Measurements from ENCODE around the gene NRAS. TPM values are rescaled to one million over a fixed set of nuclear protein-coding genes. Genes with fewer than 3 reads are reported as not detected.

The NRAS gene
- total RNA-seq, 1 experiment from 2014 or later = 72.9 TPM

GRCh38 chr1:114694540-114695310 lies 21.8 kb downstream of the NRAS start:
- no peak overlapping the region for H3K27ac Mint-ChIP-seq
- no peak overlapping the region for H3K14ac ChIP-seq (ENCODE audit: insufficient read depth, low read length)
- no peaks in the 10 kb centered on the region for H3K9me3 ChIP-seq (ENCODE audit: control insufficient read depth, low read depth, low read length)
- no peak for DNase-seq
- no peaks in the 10 kb centered on the region for H3K27me3 ChIP-seq (ENCODE audit: insufficient read depth, low read length)
- H3T11ph ChIP-seq (ENCODE audit: low read length) = no peak overlapping the region
- no peak overlapping the region for H3K4ac ChIP-seq (ENCODE audit: low read depth, low read length)
- H3K79me2 ChIP-seq (ENCODE audit: insufficient read depth, low read length) = no peaks in the 10 kb centered on the region
- H4K20me1 ChIP-seq (ENCODE audit: control insufficient read depth, insufficient read depth, insufficient read length) = no peaks in the 10 kb centered on the region
- no peak overlapping the region for H3K4me2 ChIP-seq (ENCODE audit: insufficient read depth, insufficient read length, low read length)
- no peak overlapping the region for H3K18ac ChIP-seq (ENCODE audit: insufficient read length, low read depth, low read length)
- no peak overlapping the region for H4K91ac ChIP-seq (ENCODE audit: insufficient read length, low read depth, low read length)
- H2BK120ac ChIP-seq (ENCODE audit: low read depth, low read length, poor library complexity, severe bottlenecking) = no peak overlapping the region
- no peak overlapping the region for H2BK20ac ChIP-seq (ENCODE audit: low read depth, low read length, poor library complexity, severe bottlenecking)
- H3K27ac ChIP-seq (ENCODE audit: insufficient read length, low read depth, low read length) = no peak overlapping the region
- H2AFZ ChIP-seq (ENCODE audit: low read length) = no peak overlapping the region
- H2BK12ac ChIP-seq (ENCODE audit: insufficient read length, low read depth, low read length) = no peak overlapping the region
- no CpG with 5 or more reads among the region's 9 CpGs for WGBS (ENCODE audit: extremely low coverage, insufficient read length, low lambda C conversion rate)
- no peak overlapping the region for H3K9ac ChIP-seq (ENCODE audit: extremely low read depth, insufficient read length, low read length)
- H2BK15ac ChIP-seq (ENCODE audit: low read depth, low read length) = no peak overlapping the region
- H3K27me3 Mint-ChIP-seq (ENCODE audit: low read depth) = peaks cover 3% of the 10 kb centered on the region; the same call in 1 of the 2 replicates
- H3K79me1 ChIP-seq (ENCODE audit: insufficient read depth, low read depth, low read length, poor library complexity, severe bottlenecking) = no peaks in the 10 kb centered on the region
- H3K4me1 Mint-ChIP-seq = no peaks in the 10 kb centered on the region
- TF ChIP-seq, protein P1, sequence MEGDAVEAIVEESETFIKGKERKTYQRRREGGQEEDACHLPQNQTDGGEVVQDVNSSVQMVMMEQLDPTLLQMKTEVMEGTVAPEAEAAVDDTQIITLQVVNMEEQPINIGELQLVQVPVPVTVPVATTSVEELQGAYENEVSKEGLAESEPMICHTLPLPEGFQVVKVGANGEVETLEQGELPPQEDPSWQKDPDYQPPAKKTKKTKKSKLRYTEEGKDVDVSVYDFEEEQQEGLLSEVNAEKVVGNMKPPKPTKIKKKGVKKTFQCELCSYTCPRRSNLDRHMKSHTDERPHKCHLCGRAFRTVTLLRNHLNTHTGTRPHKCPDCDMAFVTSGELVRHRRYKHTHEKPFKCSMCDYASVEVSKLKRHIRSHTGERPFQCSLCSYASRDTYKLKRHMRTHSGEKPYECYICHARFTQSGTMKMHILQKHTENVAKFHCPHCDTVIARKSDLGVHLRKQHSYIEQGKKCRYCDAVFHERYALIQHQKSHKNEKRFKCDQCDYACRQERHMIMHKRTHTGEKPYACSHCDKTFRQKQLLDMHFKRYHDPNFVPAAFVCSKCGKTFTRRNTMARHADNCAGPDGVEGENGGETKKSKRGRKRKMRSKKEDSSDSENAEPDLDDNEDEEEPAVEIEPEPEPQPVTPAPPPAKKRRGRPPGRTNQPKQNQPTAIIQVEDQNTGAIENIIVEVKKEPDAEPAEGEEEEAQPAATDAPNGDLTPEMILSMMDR (conservative IDR thresholded peaks at IDR 0.05) = no peak
- no peak overlapping the region for H2BK5ac ChIP-seq (ENCODE audit: insufficient read length, low read length)
- no peak overlapping the region for H4K5ac ChIP-seq (ENCODE audit: insufficient read length, low read depth, low read length)
- no peaks in the 10 kb centered on the region for H3K23me2 ChIP-seq (ENCODE audit: insufficient read length, low read depth, low read length, poor library complexity, severe bottlenecking)
- H3K56ac ChIP-seq (ENCODE audit: insufficient read length, low read depth, low read length) = no peak overlapping the region
- H3K36me3 Mint-ChIP-seq (ENCODE audit: insufficient read depth in 1 of 3, low read depth in 3 of 3) = no peaks in the 10 kb centered on the region
- H3K4me1 ChIP-seq (ENCODE audit: insufficient read depth, low read length) = no peaks in the 10 kb centered on the region
- no peak overlapping the region for H2AK5ac ChIP-seq (ENCODE audit: insufficient read length, low read length)
- no peaks in the 10 kb centered on the region for H3K9me3 Mint-ChIP-seq
- H4K8ac ChIP-seq (replicated peaks; ENCODE audit: insufficient read length, low read depth, low read length) = no peak overlapping the region
- no peak overlapping the region for H3K23ac ChIP-seq (ENCODE audit: insufficient read length, low read depth, low read length)
- no peak overlapping the region for H3K4me3 Mint-ChIP-seq

All from H9 (cell line).